Glomerular endothelial cell (primary cell): ENCODE data around the gene ATXN10. TPM values are rescaled to one million over a fixed set of nuclear protein-coding genes. Genes with fewer than 3 reads are reported as not detected.
"Not testable (repeated sequence)": the region's sequence is repeated elsewhere in the genome, so short reads cannot be mapped to it uniquely, and the experiment has no call there.

Experiments
- DNase-seq: peaks from one replicate; pipeline ENCODE4 v3.0.0-alpha.2; 2011; ENCODE audit warnings: low read depth, low spot score; ENCODE audit errors: extremely low read depth
- total RNA-seq: library from RNA; depleted of rRNA; stranded (reverse); fragments of >200 nt; gene quantifications from 2 replicates; pipeline ENCODE4 v1.2.3, GENCODE V29; 2015

ATXN10 gene
- total RNA-seq, 1 donor from 2014 or later: 112 TPM

DNA sequence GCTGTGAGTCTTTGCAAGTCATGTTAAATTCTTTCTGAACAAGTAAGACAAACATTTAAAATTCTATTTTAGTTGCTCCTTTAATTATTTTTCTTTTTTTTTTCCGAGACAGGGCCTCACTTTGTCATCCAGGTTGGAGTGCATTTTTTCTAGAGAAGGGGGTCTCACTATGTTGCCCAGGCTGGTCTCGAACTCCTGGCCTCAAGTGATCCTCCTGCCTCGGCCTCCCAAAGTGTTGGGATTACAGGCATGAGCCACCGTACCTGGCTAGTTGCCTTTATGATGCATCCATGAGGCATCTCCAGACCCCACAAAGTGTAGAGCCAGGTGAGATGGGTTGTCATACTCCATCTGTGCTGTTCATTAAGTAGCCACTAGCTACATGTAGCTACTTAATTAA lies 4.4 kb downstream of the ATXN10 start:
- no peak for DNase-seq

- DNase-seq: no peak
These were observed 5.4 kb downstream of the ATXN10 start for GRCh38 chr22:45677063-45677462.

- no peak for DNase-seq
These were observed 7.6 kb downstream of the ATXN10 start for GRCh38 chr22:45678961-45679912.

GRCh38 chr22:45680932-45681700 lies 9.5 kb downstream of the ATXN10 start:
- no peak for DNase-seq

- DNase-seq: no peak
These were observed 10.4 kb downstream of the ATXN10 start for GRCh38 chr22:45682064-45682463.

- not testable (repeated sequence) for DNase-seq
These were observed 11.1 kb downstream of the ATXN10 start for GRCh38 chr22:45682773-45683172.

- no peak for DNase-seq
These were observed 11.6 kb downstream of the ATXN10 start for GRCh38 chr22:45683248-45683647.

- no peak for DNase-seq
These were observed 12.0 kb downstream of the ATXN10 start for GRCh38 chr22:45683680-45684079.

DNA sequence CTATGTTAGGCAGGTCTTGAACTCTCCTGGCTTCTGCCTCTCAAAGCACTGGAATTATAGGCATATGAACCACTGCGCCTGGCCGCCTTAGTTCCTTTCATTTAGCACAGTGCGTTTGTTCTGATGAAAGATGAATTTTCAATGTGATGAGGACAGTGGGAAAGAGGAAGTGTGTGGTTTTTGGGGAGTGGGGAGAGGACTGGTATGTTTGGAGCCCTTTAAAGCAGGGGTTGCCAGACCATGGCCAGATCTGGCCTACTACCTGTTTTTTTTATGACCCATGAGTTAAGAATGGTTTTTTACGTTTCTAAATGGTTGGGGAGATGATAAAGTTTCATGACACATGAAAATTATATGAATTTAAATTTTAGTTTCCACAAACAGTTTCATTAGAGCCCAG lies 12.5 kb downstream of the ATXN10 start:
- DNase-seq: no peak

GRCh38 chr22:45684752-45685574 lies 13.3 kb downstream of the ATXN10 start:
- DNase-seq: no peak

GRCh38 chr22:45686004-45686403 lies 14.4 kb downstream of the ATXN10 start:
- DNase-seq: no peak

- DNase-seq: no peak
These were observed 15.2 kb downstream of the ATXN10 start for GRCh38 chr22:45686836-45687235.

DNA sequence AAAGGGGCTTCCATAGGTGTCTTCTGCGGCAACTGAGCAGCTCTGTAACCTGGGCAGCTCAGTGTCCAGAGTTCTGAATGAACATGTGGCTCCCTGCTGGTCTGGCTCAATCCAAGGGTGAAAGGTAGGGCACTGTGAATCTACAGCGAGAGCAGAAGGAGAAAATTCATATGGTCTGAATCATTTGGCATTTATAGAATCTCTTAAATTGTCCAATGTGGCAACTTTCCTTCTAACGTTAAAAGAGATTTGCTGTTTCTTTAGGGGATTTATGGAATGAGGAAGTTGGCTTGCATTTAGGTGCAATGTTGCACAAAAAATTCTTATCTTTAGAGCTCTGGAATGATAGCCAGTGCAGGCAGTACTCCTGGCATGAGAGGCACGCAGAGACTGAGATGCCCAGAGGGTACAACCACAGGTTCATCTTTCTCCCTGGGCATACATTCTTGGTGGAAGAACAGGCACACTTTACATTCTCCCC lies 17.0 kb downstream of the ATXN10 start:
- DNase-seq: no peak

DNA sequence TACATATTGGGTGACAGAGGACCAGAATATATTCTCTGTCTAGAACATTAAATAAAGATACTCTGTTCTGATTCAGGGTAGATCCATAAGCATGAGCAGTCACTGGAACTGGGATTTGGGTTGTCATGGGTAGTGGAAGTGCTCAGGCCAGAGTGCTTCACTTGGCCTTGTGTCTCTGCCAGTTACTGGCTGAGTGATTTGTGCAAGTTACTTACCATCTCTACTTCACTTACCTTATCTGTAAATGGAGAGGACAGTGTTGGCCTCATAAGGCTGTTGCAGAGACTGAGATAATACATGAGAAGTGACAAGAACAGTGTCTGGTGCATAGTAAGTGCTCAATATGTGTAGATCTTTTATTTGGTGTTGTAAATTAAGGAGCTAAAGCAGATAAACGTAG lies 17.6 kb downstream of the ATXN10 start:
- no peak for DNase-seq

- DNase-seq: no peak
These were observed 18.4 kb downstream of the ATXN10 start for GRCh38 chr22:45690008-45690407.

DNA sequence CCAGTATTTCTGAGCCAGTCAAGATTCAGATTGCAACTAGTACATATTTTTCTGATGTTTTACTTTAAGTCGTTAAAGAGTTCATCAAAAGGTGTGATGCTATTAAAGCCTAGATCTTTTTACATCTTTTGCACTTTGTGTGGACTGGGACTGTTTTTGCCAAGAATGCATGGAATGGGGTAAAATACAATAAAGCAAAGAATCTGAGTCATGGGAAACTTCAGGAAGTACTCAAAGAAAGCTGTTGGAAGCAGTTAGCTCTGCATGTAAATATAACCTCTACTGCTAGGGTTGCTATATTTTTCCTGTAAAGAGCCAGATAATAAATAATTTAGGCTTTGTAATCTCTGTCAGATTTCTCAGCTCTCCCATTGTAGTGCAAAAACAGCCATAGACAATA lies 20.9 kb downstream of the ATXN10 start:
- peak; percentile 34 for DNase-seq

GRCh38 chr22:45693835-45694234 lies 22.2 kb downstream of the ATXN10 start:
- DNase-seq: no peak

GRCh38 chr22:45696227-45696626 lies 24.6 kb downstream of the ATXN10 start:
- DNase-seq: no peak

GRCh38 chr22:45698094-45698493 lies 26.5 kb downstream of the ATXN10 start:
- no peak for DNase-seq

- DNase-seq: no peak
These were observed 31.3 kb downstream of the ATXN10 start for GRCh38 chr22:45702981-45703380.

DNA sequence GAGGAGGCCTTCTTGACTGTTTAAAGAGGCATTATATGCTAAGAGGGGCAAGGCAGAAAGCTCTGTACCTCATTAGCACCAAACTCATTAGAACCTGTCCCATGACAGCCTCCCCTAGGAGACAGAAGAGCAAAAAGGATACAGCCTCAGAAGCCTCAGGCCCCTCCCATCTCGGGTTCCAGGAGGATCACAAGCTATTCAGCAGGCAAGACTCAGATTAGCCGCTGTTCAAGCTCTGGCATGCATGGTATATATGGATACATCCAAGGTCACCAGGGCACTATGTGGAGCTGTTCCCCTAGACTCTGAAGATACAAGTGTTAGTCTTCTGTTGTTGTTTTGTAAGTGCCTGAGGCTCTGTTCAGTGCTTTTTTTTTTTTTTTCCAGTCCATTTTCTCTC lies 32.1 kb downstream of the ATXN10 start:
- DNase-seq: no peak
